Measurements from ENCODE around the gene BRINP2. TPM values are rescaled to one million over a fixed set of nuclear protein-coding genes. Genes with fewer than 3 reads are reported as not detected.

Gene BRINP2
- total and polyA plus RNA-seq, 9 donors, result 0.07 to 0.98 (median 0.40) TPM

DNA sequence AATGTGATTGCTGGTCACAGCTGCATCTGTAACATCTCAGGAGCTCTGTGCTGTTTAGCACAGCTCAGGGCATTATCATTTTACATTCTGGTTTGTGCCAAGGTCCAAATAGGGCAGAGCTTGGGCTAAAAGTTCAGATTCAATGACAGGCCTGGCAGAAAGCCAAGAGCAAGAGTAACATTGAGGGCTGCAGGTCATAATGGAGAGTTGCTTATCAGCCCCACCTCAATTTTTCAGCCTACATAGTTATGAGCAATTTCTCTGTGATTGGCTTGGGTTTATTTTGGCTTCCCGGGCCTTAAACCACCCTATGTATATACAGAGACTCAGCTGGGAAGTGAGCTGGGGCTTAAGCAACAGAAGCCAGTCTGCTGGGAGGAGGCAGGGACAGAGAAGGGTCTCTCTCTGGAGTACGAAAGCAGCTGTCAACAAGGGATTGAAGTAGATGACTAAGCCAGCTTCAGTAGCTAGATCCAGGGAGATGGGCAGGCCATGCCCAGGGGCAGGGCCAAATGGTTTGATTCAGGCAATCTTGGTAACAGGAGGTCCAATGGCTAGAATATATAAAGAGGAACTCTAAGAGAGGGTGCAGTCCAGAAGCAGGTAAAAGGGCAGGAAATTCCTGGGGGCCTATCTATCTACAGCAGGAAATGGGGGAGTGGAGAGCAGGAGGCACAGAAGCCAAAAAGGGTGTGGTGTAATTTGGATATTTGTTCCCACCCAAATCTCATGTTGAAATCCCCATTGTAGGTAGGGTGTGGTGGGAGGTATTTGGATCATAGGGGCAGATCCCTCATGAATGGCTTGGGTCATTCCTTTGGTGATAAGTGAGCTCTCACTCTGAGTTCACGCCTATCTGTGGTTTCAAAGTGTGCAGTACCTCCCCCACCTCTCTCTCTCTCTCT is 49.0 kb downstream of the BRINP2 start:
- Histone ChIP-seq H3K27me3 (ENCODE audit: control insufficient read depth, insufficient read depth, low read length) (no peaks in the 10 kb centered on the region), H3K4me3 (ENCODE audit: low read length) (no peak overlapping the region), H3K36me3 (ENCODE audit: control insufficient read depth, insufficient read depth, low read length) (no peaks in the 10 kb centered on the region), H3K27ac (ENCODE audit: low read length) (no peak overlapping the region), H3K9me3 (replicated peaks; ENCODE audit: control insufficient read depth, low read depth, low read length) (peaks cover 5% of the 10 kb centered on the region), H3K4me1 (ENCODE audit: control insufficient read depth, insufficient read depth, low read length) (peaks cover 13% of the 10 kb centered on the region)
- WGBS (ENCODE audit: insufficient coverage), result 80% methylated on average over 1 of the region's 3 CpGs
- DNase-seq, result peak; percentile 27

DNA sequence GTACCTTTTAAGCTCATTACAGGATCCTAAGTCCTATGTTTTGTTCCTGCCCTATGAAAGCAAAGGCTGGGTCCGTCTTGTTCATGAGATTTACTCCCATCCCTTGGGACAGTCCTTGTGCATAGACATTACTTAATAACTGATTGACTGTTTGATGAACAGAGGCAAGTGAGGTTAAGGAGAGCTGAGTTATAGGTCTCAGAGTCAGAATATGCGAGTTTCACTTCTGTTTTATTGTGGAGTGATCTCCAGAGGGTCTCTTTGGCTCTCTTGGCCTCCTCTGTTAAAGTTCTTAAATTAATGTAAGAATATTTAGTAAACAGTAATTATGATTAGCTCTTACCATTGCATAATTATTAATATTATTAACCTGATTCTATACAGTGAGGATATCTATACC is 52.6 kb downstream of the BRINP2 start:
- no CpG with 5 or more reads among the region's 2 CpGs for WGBS (ENCODE audit: insufficient coverage)
- Histone ChIP-seq H3K27ac (ENCODE audit: low read length) (no peak overlapping the region), H3K9me3 (replicated peaks; ENCODE audit: control insufficient read depth, low read depth, low read length) (no peaks in the 10 kb centered on the region), H3K4me1 (ENCODE audit: control insufficient read depth, insufficient read depth, low read length) (peaks cover 15% of the 10 kb centered on the region), H3K27me3 (ENCODE audit: control insufficient read depth, insufficient read depth, low read length) (no peaks in the 10 kb centered on the region), H3K36me3 (ENCODE audit: control insufficient read depth, insufficient read depth, low read length) (no peaks in the 10 kb centered on the region), H3K4me3 (ENCODE audit: low read length) (no peak overlapping the region)
- no peak for DNase-seq

DNA sequence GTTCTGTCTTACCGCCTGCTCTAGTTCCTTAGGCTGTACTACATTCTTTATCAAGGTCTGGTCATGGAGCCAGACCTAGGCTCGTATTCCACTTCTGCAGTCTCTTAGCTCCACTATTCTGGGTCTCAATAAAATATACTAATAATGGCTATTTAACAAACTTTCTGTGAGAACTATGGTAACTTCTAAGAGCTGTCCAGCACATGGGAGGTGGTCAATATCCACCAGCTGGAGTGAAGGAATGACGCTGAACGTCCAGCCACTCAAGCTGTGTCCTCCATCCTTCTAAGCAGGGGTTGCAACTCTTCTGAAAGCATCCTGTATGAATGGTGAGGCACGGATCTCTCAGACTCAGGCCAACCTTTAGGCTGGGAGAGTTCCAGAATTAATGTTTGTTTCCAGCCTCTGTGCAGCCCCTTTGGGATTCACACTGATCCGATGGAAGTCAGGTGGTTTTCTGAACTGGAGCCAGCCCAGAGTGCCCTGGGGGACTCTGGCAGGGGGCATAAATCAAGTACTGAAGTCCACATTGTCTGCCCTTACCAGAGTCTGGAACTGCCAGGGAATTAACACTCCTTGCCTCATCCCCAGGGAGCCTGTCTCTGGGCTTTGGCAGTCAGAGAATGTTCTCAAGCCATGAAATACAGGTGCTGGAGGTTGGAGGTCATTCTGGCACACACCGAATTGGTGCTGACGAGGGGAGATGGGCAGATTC is 57.4 kb downstream of the BRINP2 start:
- no peak for DNase-seq
- no peaks in the 10 kb centered on the region for H3K9me3 ChIP-seq (replicated peaks; ENCODE audit: control insufficient read depth, low read depth, low read length)
- peaks cover 8% of the 10 kb centered on the region for H3K27me3 ChIP-seq (ENCODE audit: control insufficient read depth, insufficient read depth, low read length)
- no peaks in the 10 kb centered on the region for H3K36me3 ChIP-seq (ENCODE audit: control insufficient read depth, insufficient read depth, low read length)
- no peak overlapping the region for H3K27ac ChIP-seq (ENCODE audit: low read length)
- H3K4me3 ChIP-seq (ENCODE audit: low read length), result no peak overlapping the region
- 50% methylated on average over 7 of the region's 8 CpGs for WGBS (ENCODE audit: insufficient coverage)
- H3K4me1 ChIP-seq (ENCODE audit: control insufficient read depth, insufficient read depth, low read length), result peaks cover 3% of the 10 kb centered on the region

DNA sequence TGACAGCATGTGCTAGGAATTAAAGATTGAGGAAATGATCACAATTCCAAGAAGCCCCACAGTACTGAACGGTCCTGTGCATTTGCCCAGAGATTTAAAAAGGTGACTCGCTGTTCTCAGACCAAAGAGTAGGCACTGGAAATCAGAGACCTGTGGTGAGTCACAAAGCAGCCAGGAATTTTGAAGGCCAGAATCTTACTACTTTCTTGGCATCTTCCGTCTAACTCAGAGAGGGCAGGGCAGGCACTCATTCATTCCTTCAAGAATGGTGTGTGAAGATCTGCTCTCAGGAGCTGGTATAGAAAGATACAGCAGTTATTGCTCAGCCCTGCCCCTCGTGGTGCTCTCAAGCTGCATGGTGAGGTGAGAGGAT is 57.9 kb downstream of the BRINP2 start:
- Histone ChIP-seq H3K27me3 (ENCODE audit: control insufficient read depth, insufficient read depth, low read length) (peaks cover 8% of the 10 kb centered on the region), H3K36me3 (ENCODE audit: control insufficient read depth, insufficient read depth, low read length) (no peaks in the 10 kb centered on the region), H3K4me1 (ENCODE audit: control insufficient read depth, insufficient read depth, low read length) (peaks cover 3% of the 10 kb centered on the region), H3K9me3 (replicated peaks; ENCODE audit: control insufficient read depth, low read depth, low read length) (no peaks in the 10 kb centered on the region), H3K4me3 (ENCODE audit: low read length) (no peak overlapping the region), H3K27ac (ENCODE audit: low read length) (no peak overlapping the region)
- no peak for DNase-seq
- 64% methylated on average over 2 of the region's 4 CpGs for WGBS (ENCODE audit: insufficient coverage)

DNA sequence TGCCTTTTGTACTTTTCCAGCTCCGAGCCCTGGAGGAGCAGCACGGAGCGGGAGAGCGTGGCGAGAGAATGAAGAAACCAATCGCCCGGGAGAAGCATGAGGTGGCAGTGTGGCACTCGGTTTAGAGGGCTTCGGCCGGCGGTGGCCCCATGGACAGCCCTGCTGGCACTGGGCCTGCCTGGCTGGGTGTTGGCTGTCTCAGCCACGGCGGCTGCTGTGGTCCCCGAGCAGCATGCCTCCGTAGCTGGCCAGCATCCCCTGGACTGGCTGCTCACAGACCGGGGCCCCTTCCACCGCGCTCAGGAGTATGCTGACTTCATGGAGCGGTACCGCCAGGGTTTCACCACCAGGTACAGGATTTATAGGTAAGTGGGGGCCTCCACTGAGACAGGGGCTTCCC is 59.0 kb downstream of the BRINP2 start:
- no peak for DNase-seq
- Histone ChIP-seq H3K4me1 (ENCODE audit: control insufficient read depth, insufficient read depth, low read length) (peaks cover 3% of the 10 kb centered on the region), H3K27ac (ENCODE audit: low read length) (no peak overlapping the region), H3K27me3 (ENCODE audit: control insufficient read depth, insufficient read depth, low read length) (peaks cover 8% of the 10 kb centered on the region), H3K36me3 (ENCODE audit: control insufficient read depth, insufficient read depth, low read length) (no peaks in the 10 kb centered on the region), H3K4me3 (ENCODE audit: low read length) (no peak overlapping the region), H3K9me3 (replicated peaks; ENCODE audit: control insufficient read depth, low read depth, low read length) (no peaks in the 10 kb centered on the region)
- 73% methylated on average over 20 of the region's 20 CpGs for whole genome bisulfite sequencing (ENCODE audit: insufficient coverage)

DNA sequence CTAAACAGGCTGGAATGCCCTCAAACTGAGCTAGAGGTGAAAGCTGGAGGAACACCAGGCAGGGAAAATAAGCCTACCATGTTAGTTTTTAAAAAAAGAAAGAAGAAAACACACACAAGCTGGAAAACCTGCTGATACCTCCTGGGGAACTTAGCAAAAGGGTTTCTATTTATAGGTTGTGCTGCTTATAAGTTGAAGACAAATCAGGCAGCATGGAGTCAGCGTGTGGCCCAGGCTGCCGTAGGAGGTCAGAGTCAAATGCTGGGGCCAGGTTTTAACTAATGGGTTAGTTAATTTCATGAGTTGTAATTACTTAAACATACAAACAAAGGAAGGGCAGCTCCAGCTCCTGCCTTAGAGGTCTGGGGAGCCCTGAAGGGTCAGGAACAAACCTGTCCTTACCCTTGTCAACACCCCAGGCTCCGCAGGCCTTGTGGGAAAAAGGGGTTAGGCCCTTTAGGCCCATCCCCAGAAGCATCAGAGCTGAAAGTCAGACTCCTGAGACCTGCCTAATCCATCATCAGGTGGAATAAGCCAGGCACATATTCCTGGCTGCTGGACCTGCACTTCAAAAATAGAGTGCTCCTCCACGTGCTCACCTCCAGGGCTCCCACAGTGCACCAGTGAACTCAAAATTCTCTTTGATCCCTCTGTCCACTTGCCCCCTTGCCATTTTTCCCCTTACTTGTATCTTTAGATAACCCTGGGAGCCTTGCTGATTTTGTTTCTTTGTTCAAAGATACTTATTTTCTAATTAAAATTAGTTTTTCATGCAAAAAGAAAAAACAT is 59.7 kb downstream of the BRINP2 start:
- no peak for DNase-seq
- peaks cover 8% of the 10 kb centered on the region for H3K27me3 ChIP-seq (ENCODE audit: control insufficient read depth, insufficient read depth, low read length)
- 81% methylated on average over 2 of the region's 4 CpGs for WGBS (ENCODE audit: insufficient coverage)
- no peaks in the 10 kb centered on the region for H3K9me3 ChIP-seq (replicated peaks; ENCODE audit: control insufficient read depth, low read depth, low read length)
- H3K4me1 ChIP-seq (ENCODE audit: control insufficient read depth, insufficient read depth, low read length), result peaks cover 3% of the 10 kb centered on the region
- no peak overlapping the region for H3K27ac ChIP-seq (ENCODE audit: low read length)
- no peaks in the 10 kb centered on the region for H3K36me3 ChIP-seq (ENCODE audit: control insufficient read depth, insufficient read depth, low read length)
- no peak overlapping the region for H3K4me3 ChIP-seq (ENCODE audit: low read length)

DNA sequence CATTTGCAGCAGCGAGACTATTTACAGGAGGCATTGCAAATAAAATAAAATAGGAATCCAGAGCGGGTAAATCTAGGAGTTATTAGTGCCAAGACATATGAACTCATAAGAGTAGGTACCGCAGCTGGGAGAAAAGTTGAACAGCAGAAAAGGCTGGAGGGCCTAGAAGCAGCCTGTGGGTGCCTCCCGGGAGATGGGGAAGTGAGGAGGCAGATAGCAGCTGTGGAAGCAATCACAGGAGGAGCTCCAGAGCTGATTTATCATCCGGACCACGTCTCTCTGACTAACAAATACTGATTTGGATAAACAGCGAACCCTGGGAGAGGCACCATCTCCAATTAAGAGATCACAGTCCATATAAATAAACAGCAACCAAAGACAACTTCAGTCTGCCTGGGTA is 64.6 kb downstream of the BRINP2 start:
- Histone ChIP-seq H3K4me3 (ENCODE audit: low read length) (no peak overlapping the region), H3K27ac (ENCODE audit: low read length) (no peak overlapping the region), H3K9me3 (replicated peaks; ENCODE audit: control insufficient read depth, low read depth, low read length) (no peaks in the 10 kb centered on the region), H3K27me3 (ENCODE audit: control insufficient read depth, insufficient read depth, low read length) (peaks cover 6% of the 10 kb centered on the region), H3K36me3 (ENCODE audit: control insufficient read depth, insufficient read depth, low read length) (no peaks in the 10 kb centered on the region), H3K4me1 (ENCODE audit: control insufficient read depth, insufficient read depth, low read length) (peaks cover 2% of the 10 kb centered on the region)
- 30% methylated on average over 5 of the region's 7 CpGs for WGBS (ENCODE audit: insufficient coverage)
- DNase-seq, result peak; percentile 23

DNA sequence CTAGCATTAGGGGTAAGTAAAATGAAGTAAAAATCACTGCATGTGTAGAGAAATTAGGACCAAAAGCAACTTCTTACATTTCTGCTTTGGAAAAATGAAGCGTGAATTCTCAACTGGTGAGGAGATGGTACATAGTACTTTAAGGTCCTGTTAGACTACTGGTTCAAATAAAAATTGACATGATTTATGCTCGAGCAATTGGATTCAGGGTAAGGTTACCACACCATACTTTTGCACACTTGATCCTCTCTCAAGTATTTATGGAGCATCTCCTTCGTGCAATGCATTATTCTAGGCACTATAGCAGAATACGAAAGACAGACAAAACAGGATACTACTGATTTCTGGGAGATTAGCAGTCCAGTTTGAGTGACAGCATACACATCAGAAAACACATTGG is 66.2 kb downstream of the BRINP2 start:
- 90% methylated on average over 2 of the region's 4 CpGs for WGBS (ENCODE audit: insufficient coverage)
- peaks cover 2% of the 10 kb centered on the region for H3K27me3 ChIP-seq (ENCODE audit: control insufficient read depth, insufficient read depth, low read length)

DNA sequence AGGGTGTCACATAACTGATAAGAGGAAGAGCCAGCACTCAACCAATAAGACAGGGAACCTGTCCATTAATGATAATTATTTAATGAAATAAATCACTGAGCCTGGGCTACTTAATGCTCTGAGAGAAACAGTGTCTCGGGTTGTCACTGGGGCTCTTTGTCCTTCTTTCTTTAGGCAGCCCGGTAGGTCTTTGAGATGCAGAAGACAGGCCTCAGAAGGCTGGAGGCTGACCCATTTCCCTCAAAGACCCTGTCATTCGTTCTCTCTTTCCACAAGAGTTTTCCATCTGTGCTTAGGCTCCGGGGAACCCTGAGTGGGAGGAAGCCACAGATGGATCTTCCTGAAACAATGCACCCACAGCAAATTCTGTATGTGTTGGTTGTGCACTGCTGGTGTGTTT is 68.2 kb downstream of the BRINP2 start:
- Histone ChIP-seq H3K9me3 (replicated peaks; ENCODE audit: control insufficient read depth, low read depth, low read length) (no peaks in the 10 kb centered on the region), H3K4me1 (ENCODE audit: control insufficient read depth, insufficient read depth, low read length) (peaks cover 2% of the 10 kb centered on the region), H3K27me3 (ENCODE audit: control insufficient read depth, insufficient read depth, low read length) (peaks cover 2% of the 10 kb centered on the region), H3K36me3 (ENCODE audit: control insufficient read depth, insufficient read depth, low read length) (no peaks in the 10 kb centered on the region), H3K27ac (ENCODE audit: low read length) (no peak overlapping the region), H3K4me3 (ENCODE audit: low read length) (no peak overlapping the region)
- WGBS (ENCODE audit: insufficient coverage), result 44% methylated on average over 1 of the region's 4 CpGs
- DNase-seq, result no peak

More for the DNA sequence above, 66.2 kb downstream of the BRINP2 start:
- Histone ChIP-seq H3K4me1 (ENCODE audit: control insufficient read depth, insufficient read depth, low read length) (peaks cover 2% of the 10 kb centered on the region), H3K36me3 (ENCODE audit: control insufficient read depth, insufficient read depth, low read length) (no peaks in the 10 kb centered on the region), H3K27ac (ENCODE audit: low read length) (no peak overlapping the region), H3K4me3 (ENCODE audit: low read length) (no peak overlapping the region), H3K9me3 (replicated peaks; ENCODE audit: control insufficient read depth, low read depth, low read length) (no peaks in the 10 kb centered on the region)
- peak; percentile 10 for DNase-seq

DNA sequence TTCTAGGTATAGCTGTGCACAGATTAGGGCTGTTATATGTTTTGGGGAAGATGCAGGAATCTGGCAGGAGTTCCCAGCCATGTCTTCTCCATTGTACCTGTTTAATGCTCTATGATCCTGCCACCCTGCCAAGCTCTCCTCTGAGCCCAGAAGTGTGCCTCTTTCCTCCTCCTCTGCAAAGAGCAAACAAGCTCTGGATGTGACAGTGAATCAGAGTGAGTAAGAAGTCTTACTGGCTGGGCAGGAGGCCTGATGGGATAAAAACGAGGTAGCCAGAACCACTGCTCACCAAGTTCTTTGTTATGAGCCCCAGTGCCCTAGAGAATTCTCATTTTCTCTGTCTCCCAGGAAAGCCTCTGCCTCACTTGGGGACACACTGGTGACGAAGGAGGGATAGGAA is 69.0 kb downstream of the BRINP2 start:
- 83% methylated on average over 1 of the region's 2 CpGs for WGBS (ENCODE audit: insufficient coverage)

More for the DNA sequence above, 69.0 kb downstream of the BRINP2 start:
- DNase-seq, result no peak
- H3K27me3 ChIP-seq (ENCODE audit: control insufficient read depth, insufficient read depth, low read length), result peaks cover 2% of the 10 kb centered on the region
- no peak overlapping the region for H3K4me3 ChIP-seq (ENCODE audit: low read length)
- H3K36me3 ChIP-seq (ENCODE audit: control insufficient read depth, insufficient read depth, low read length), result no peaks in the 10 kb centered on the region
- H3K27ac ChIP-seq (ENCODE audit: low read length), result no peak overlapping the region
- H3K9me3 ChIP-seq (replicated peaks; ENCODE audit: control insufficient read depth, low read depth, low read length), result no peaks in the 10 kb centered on the region
- H3K4me1 ChIP-seq (ENCODE audit: control insufficient read depth, insufficient read depth, low read length), result peaks cover 2% of the 10 kb centered on the region

All from muscle of leg (tissue), 11 donors.